Esophagus (tissue), 2 donors: ENCODE results near the gene FOXF1. TPM values are rescaled to one million over a fixed set of nuclear protein-coding genes. Genes with fewer than 3 reads are reported as not detected.

Source experiments
- H3K27ac ChIP-seq, 2 donors: one replicate each; pipeline ENCODE4 v1.5.1; 2013; ENCODE audit warnings: low read depth in 2 of 2, mild to moderate bottlenecking in 2 of 2, inconsistent platforms in 1 of 2, low read length in 1 of 2, moderate library complexity in 1 of 2
- H3K27me3 ChIP-seq, 2 donors: one replicate each; pipeline ENCODE4 v1.6.1; 2013; ENCODE audit warnings: low read length in 2 of 2, control low read depth in 1 of 2, mild to moderate bottlenecking in 1 of 2; ENCODE audit not compliant: insufficient read depth in 2 of 2, control insufficient read depth in 1 of 2
- H3K36me3 ChIP-seq, 2 donors: one replicate each; pipeline ENCODE4 v1.6.1; 2013; ENCODE audit warnings: low read length in 1 of 2; ENCODE audit not compliant: control insufficient read depth in 2 of 2, insufficient read depth in 2 of 2
- H3K4me1 ChIP-seq, 2 donors: one replicate each; pipeline ENCODE4 v1.6.1; 2013; ENCODE audit warnings: low read length in 1 of 2; ENCODE audit not compliant: control insufficient read depth in 2 of 2, insufficient read depth in 2 of 2
- H3K4me3 ChIP-seq, 2 donors: one replicate each; pipeline ENCODE4 v1.5.1; 2013; ENCODE audit warnings: low read length in 2 of 2, mild to moderate bottlenecking in 2 of 2, low read depth in 1 of 2, moderate library complexity in 1 of 2
- H3K9me3 ChIP-seq, 2 donors: one replicate each; pipeline ENCODE4 v1.6.1; 2013; ENCODE audit warnings: mild to moderate bottlenecking in 2 of 2, low read depth in 1 of 2, low read length in 1 of 2, moderate library complexity in 1 of 2; ENCODE audit not compliant: control insufficient read depth in 2 of 2, insufficient read depth in 1 of 2
- WGBS, 2 donors: extraction: QIAGEN DNeasy Blood & Tissue Kit; methylation state at CpG; one replicate each; pipeline ENCODE4 v1.1.7; 2013; 5-methylcytosine and 5-hydroxymethylcytosine counted together
- polyA plus RNA-seq, 2 donors: library from polyadenylated mRNA; stranded (reverse); fragments of 200-250 nt; gene quantifications; one replicate each; pipeline ENCODE4 v1.2.3, GENCODE V29; 2013
- donor health status: healthy with polysubstance abuse.
- donor health status: Bipolar disorder and iron deficiency.

FOXF1 gene
- polyA plus RNA-seq, 2 donors = 2.1 to 4.6 TPM

GRCh38 chr16:86558355-86559193 is 48.2 kb downstream of the FOXF1 start:
- H3K9me3 ChIP-seq = no peaks in the 10 kb centered on the region
- no peak overlapping the region for H3K4me3 ChIP-seq
- no peaks in the 10 kb centered on the region for H3K27me3 ChIP-seq
- H3K36me3 ChIP-seq = no peaks in the 10 kb centered on the region
- H3K27ac ChIP-seq = no peak overlapping the region
- WGBS, 2 donors = 67 to 69% methylated on average over 28 of the region's 28 CpGs
- peaks cover 0 to 9% of the 10 kb centered on the region in 2 donors for H3K4me1 ChIP-seq

- H3K27ac ChIP-seq = no peak overlapping the region
- H3K27me3 ChIP-seq = peaks cover 0 to 3% of the 10 kb centered on the region in 2 donors
- peaks cover 0 to 6% of the 10 kb centered on the region in 2 donors for H3K4me1 ChIP-seq
- H3K36me3 ChIP-seq = no peaks in the 10 kb centered on the region
- 86 to 87% methylated on average over 7 to 9 of the region's 9 CpGs for whole genome bisulfite sequencing, 2 donors
- no peak overlapping the region for H3K4me3 ChIP-seq
- no peaks in the 10 kb centered on the region for H3K9me3 ChIP-seq
These were observed 49.5 kb downstream of the FOXF1 start for GRCh38 chr16:86559802-86560305.

- peaks cover 3 to 7% of the 10 kb centered on the region in 2 donors for H3K27me3 ChIP-seq
- H3K9me3 ChIP-seq = no peaks in the 10 kb centered on the region
- H3K4me3 ChIP-seq = no peak overlapping the region
- WGBS, 2 donors = 60 to 65% methylated on average over 6 of the region's 6 CpGs
- H3K36me3 ChIP-seq = no peaks in the 10 kb centered on the region
- H3K4me1 ChIP-seq = peaks cover 0 to 2% of the 10 kb centered on the region in 2 donors
- H3K27ac ChIP-seq = no peak overlapping the region
These were observed 52.0 kb downstream of the FOXF1 start for GRCh38 chr16:86562356-86562755.

DNA sequence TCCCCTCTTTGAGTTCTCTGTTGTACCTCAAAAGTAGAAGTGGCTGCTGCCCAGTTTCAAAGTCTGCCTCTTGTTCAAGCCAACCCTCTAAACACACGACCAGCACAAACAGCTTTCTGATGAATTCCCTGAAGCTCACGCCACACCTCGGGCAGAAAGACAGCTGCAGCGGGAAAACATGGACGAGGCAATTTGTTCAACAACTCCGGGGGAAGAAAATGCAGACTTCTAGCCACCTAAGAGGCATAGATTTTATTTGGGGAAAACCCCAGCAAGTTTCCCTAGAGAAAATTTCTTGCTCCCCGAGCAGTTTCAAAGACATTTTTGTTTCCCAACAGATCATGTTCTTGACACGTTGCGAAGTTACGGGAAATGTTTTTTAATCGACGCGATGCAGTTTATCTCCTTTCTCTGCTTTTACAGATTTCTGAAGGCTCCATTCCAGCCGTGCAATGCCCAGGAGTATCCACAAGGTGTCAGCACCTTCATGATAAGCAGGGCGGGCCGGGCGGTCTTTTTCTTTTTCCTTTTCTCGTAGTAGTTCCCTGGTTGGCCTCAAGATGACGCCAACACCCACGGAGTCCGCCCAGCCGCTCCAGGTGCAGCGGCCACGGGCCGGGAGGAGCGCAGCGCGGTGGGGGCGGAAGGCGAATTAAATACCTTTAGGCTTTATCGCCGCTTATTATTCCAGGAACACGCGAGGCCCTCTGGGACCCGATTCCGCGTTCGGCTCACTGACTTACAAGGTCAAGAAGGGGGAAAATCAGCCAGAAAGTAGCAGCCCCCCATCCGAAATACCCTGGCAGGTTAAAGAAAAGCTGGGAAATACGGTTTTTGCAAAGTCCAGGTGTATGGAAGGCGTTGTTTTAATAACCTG is 53.4 kb downstream of the FOXF1 start:
- Histone ChIP-seq H3K4me3 (no peak overlapping the region), H3K27me3 (peaks cover 9% of the 10 kb centered on the region in 2 donors)
- WGBS, 2 donors = 1% methylated on average over 41 of the region's 41 CpGs

More for the DNA sequence above, 53.4 kb downstream of the FOXF1 start:
- Histone ChIP-seq H3K36me3 (no peaks in the 10 kb centered on the region), H3K4me1 (peaks cover 0 to 2% of the 10 kb centered on the region in 2 donors), H3K27ac (no peak overlapping the region), H3K9me3 (no peaks in the 10 kb centered on the region)

Other genes starting within 250 kb of the FOXF1 start
- gene MTHFSD, start 44.7 kb downstream of the FOXF1 start, polyA plus RNA-seq = 10 to 100 TPM in 1 of 2 donors, 1 to 10 TPM in 1; 9.7 to 14.1 TPM
- under 1 TPM; 0.10 to 0.18 TPM for gene FOXC2, start 56.3 kb downstream of the FOXF1 start, polyA plus RNA-seq
- under 1 TPM; 0.08 to 0.11 TPM for gene FOXL1, start 68.0 kb downstream of the FOXF1 start, polyA plus RNA-seq